ENCODE measurements around the gene IZUMO1.
A peak's percentile ranks its signal among the peaks of the same experiment; 100 is the strongest.
"Not testable (repeated sequence)": the region's sequence is repeated elsewhere in the genome, so short reads cannot be mapped to it uniquely, and the experiment has no call there.

IZUMO1 gene

DNA sequence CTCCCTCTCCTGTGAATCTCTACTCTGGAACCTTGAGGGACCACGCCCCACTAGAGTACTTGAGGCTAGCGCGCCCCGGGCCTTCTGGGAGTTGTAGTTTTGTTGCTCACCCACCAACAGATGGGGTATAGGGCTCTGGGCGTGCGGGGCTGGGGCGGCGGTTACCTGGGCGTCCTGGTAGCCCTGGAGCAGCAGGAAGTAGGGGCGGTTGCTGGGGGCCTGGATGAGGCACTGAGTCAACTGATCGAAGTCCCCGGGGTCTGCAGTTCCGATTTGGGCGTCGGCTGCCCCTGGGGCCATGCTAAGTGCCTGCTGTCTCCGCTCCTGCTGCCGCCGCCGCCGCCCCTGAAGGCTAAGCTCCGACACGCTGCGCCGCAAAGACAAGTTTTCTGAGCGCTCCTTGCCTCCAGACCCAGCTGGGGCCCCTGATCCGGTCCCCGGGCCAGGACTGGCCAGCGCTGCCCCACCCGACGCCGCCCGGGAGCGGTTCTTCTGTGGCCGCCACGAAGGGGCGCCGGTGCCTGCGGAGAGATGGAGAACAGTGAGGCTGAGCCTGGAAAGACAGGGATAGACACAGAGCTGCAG is 11.6 kb downstream of the IZUMO1 start:
- DNase-seq, result no peak

- DNase-seq, result no peak
These were observed 12.1 kb downstream of the IZUMO1 start for GRCh38 chr19:48734625-48735024.

DNA sequence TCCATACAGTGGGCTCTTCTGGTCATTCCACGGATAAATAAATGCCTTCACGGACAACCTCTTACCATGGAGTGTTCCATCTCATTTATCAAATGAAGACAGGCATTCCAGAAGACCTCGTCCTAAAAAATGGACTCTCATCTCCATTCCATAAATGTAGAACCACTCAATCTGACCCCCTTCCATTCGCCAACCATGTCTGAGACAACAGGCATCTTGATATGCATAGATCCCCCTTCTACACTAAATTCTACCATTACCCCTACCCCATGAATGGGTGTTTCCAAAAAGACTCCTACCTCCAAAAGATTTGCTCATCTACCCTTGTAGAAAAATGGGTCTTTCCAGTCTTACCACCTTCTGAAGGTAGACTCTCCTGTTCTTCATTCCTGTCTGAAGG is 15.3 kb downstream of the IZUMO1 start:
- DNase-seq, result no peak

DNA sequence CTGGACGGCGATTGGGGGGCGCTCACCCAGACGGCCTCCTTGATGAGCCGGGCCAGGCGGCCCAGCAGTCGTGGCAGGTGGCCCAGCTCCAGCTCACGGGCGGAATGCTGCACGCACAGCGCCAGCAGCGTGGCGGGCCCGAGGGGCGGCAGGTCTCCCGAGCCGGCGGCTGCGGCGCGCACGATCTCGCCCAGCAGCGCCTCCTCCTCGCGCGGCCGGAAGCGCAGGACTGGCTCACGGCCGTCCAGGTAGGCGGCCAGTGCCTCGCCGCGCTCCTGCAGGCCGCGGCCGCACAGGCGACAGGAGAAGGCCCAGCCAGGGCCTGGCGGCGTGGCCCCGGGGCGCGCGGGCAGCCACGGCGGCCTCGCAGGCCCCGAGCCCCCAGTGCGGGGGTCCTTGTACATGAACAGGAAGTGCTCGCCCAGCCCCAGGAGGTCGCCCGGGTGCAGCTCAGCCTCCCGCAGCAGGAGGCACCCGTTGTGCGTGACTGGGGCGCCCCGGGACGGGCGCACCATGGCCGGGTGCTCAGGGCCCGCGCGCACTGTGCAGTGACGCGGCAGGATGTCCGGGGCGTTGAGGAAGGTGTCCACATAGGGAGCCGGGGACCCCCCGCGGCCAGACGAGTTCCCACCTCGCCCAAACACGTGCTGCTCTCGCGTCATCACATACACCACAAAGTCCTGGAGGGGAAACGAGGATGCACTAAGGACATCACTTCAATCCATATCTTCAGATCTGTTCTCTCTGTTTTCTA is 17.6 kb downstream of the IZUMO1 start:
- DNase-seq, result no peak

GRCh38 chr19:48726556-48726955 is 20.2 kb downstream of the IZUMO1 start:
- DNase-seq, result no peak

GRCh38 chr19:48724796-48725753 is 21.6 kb downstream of the IZUMO1 start:
- peak; percentile 60 for DNase-seq

- no peak for DNase-seq
These were observed 24.5 kb downstream of the IZUMO1 start for GRCh38 chr19:48722196-48722708.

GRCh38 chr19:48720613-48721296 is 26.0 kb downstream of the IZUMO1 start:
- DNase-seq, result peak; percentile 97

GRCh38 chr19:48720251-48720612 is 26.5 kb downstream of the IZUMO1 start:
- no peak for DNase-seq

- DNase-seq, result no peak
These were observed 27.2 kb downstream of the IZUMO1 start, which contains the start of gene MAMSTR for GRCh38 chr19:48719263-48720171. MAMSTR (minus strand) TSS chr19:48719725; CDS start chr19:48719031, 694 bp downstream.

- no peak for DNase-seq
These were observed 27.9 kb downstream of the IZUMO1 start for GRCh38 chr19:48718711-48719231.

GRCh38 chr19:48718106-48718505 is 28.6 kb downstream of the IZUMO1 start:
- not testable (repeated sequence) for DNase-seq

DNA sequence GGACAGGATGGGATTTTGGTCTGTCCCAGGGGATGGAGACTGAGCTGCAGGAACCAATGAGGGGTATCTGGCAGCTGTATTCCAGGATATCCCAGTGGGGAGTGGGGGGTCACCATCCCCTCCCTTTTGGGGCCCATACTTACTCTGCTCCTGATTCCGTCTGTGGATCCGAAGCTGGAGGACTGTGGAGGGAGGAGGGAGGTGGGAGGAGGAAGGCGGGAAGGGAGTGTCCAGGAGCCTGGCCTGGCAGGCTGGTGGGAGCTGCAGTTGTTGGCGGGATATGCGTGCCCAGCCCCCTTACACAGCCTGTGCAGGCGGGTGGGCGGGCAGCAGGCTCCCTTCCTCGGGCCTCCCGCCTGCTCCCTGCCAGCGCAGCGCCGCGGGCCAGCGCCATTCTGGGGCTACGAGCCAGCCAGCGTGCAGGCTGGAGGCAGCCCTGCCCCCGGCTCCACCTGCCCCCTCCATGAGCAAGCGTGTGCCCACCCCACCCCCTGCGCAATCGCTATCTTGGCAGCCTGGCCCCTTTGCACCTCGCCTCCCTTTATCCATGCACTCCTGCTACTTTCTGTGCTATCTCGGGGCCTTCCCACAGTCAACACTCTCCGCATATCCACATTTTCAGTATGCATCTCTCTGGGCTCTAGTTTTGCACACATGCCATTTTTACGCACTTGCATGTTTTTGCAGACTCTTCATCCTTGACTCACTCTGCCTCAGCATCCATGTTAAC is 30.0 kb downstream of the IZUMO1 start:
- no peak for DNase-seq

- no peak for DNase-seq
These were observed 31.0 kb downstream of the IZUMO1 start for GRCh38 chr19:48715681-48716171.

DNA sequence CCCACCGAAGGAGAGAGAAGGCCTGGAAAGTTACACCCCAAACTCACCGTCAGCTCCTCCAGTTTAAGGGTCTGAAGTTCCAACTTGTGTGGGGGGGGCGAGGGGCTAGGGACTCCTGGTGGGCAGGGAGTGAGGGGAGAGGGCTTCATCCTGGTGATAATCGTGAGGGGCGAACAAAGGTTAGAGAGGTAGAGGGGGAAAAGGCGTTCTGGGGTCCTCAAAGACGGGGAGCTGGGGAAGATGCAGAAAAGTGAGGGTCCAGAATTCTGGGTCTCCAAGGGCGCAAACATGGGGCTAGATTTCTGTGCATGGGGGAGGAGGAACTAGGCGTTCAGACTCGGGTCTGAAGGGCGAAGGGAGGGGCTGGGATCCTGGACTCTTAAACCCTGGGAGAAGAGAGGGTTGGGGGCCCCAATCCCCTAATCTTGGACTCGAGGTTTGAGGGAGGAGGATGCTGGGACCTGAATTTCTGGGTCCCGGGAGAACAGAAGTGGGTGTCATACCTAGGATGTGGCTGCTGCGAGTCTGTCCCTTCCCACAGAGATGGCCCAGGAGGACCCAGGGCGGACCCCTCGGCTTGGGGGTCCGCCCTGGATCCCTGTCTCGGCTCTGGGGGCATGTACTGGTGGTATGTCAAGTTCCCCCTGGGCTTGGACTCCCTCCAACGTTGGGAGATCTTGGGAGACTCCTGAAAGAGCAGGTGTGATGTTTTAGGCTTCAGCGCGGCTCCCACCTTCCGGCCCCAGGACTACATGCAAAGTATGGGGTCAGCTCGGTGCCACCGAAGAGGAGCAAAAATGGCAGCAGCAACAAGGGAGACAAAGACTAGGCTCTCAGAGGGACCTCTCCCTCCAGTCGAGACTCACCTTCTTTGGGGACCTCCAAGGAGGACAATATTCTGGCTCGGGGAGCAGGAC is 31.7 kb downstream of the IZUMO1 start:
- no peak for DNase-seq

DNA sequence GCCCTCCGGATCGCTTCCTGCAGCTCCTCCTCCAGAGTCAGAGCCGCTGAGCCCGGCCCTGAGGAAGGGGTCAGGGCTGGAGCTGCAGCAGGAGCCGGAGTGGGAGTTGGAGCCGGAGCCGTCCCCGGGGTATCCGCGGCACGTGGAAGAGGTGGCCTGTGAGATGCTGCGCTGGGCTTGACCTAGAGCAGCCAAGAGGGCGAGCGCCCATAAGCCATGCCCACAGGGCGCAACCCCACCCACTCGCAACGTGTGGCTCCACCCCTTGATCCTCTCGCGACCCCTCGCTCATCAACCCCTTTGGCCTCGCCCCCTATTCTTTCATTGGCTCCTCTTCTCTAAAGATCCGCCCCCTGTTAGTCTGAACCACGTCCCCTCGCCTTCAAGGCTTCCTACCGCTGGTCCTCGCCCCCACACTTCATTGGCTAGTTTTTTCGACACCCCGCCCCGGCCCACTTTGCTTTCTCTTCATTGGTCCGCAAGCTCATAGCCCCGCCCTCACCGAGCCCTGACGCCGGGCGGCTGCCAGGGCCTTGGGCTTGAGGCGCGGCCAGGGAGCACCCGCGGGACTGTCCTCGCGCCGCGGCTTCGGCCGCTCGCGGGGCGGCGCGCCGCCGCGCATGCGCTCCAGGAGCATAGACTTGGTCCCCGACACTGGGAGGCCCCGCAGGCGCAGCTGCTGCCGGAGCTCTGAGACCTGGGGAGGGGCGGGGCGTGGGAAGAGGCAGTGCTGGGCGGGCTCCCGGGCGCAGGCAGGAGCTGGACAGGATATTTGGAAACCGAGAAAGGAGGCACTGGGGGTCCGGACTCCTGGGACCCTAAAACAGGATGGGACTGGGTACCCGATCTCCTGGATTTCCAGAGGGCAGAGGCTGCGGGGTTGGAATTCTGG is 32.6 kb downstream of the IZUMO1 start:
- peak; percentile 100 for DNase-seq

DNA sequence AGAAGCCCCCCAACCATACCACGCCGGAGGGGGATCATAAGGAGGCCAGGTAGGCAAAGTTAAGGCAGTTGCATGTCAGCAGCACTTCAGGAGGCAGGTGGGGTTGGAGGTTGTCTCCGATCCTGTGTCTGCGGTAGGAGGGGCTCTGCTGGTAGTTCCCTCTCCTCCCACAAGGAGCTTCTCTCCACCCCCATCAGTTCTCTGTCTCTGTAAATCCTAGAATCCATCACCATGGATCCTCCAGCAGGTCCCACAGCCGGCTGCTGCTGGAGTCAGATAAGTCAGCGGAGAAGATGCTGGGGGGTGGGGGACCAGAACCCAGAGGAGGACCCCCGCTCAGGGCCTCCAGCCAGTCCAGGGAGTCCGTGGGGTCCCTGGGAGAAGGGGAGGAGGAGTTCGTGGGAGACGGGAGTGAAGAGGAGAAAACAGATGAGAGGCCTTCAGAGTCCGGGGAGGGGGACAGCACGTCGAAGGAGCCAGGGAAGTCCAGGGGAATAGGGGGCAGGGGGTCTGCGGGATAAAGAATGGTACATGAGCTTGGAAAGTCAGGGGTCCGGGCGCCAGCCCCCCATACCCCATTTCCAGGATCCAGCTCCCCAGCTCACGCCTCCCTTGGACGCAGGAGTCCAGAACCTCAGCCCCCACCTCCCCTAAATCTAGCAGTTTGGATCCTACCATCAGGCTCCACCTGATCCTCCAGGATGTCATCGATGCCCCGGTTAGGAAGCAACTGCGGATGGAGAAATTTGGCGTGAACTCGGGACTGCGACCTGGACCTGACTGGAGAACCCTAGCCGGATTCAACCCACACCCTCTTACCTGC is 33.5 kb downstream of the IZUMO1 start:
- DNase-seq, result no peak
